Measurements from ENCODE around the gene NCEH1. TPM values are rescaled to one million over a fixed set of nuclear protein-coding genes. Genes with fewer than 3 reads are reported as not detected.

NCEH1 gene
- total and polyA plus RNA-seq, 2 of the 13 experiments (the other 11 are each of a cell fraction or from before 2014, with no cell fraction given): 12.9 to 21.4 TPM

- Histone ChIP-seq H3K27ac (ENCODE audit: extremely low read length, insufficient read depth, low read length) (no peak overlapping the region), H3K9me3 (ENCODE audit: low read length) (no peaks in the 10 kb centered on the region), H3K27me3 (ENCODE audit: control insufficient read depth in 1 of 2, insufficient read depth in 2 of 2, low read length in 2 of 2) (no peaks in the 10 kb centered on the region), H3K36me3 (replicated peaks in 1 of 2; ENCODE audit: control insufficient read depth in 1 of 2, insufficient read depth in 2 of 2, low read length in 2 of 2) (no peaks in the 10 kb centered on the region), H3K4me1 (ENCODE audit: insufficient read depth, low read length) (peaks cover 37% of the 10 kb centered on the region), H3K9ac (ENCODE audit: insufficient read depth, low read depth, low read length) (no peak overlapping the region), H2AFZ (ENCODE audit: low read length) (no peak overlapping the region), H4K20me1 (ENCODE audit: insufficient read depth, low read length) (no peaks in the 10 kb centered on the region), H3K4me2 (ENCODE audit: low read depth, low read length) (no peak overlapping the region), H3K79me2 (ENCODE audit: insufficient read depth, low read length) (no peaks in the 10 kb centered on the region), H3K4me3 (replicated peaks in 1 of 3; ENCODE audit: insufficient read depth in 1 of 3, low read depth in 2 of 3, low read length in 3 of 3) (no peak overlapping the region)
- WGBS (ENCODE audit: low lambda C conversion rate): 64% methylated on average over 3 of the region's 3 CpGs
- intact Hi-C loops (cut with micrococcal nuclease; ENCODE audit: unreplicated experiment): no loop called here
- ChIA-PET CTCF (ENCODE audit: low intra/inter-chr PET ratio, low total read pairs) (no interaction called here), POLR2A (interaction anchor here (2.0 kb wide), 1 partner anchor 25 kb away, joined by 6 read pairs; no protein-coding TSS in a partner anchor)
- FAIRE-seq (no peak), ATAC-seq (no peak), DNase-seq (ENCODE audit: low spot score) (no peak)
- no TSS peak for BruUV-seq (replicated peaks)
- TF ChIP-seq SETDB1 (CRISPR knock-in tag; IDR thresholded peaks at IDR 0.05; ENCODE audit: borderline replicate concordance): no peak
- no peak for TF ChIP-seq ZNF773 (CRISPR knock-in tag; IDR thresholded peaks at IDR 0.05; ENCODE audit: borderline replicate concordance)
- TF ChIP-seq ZNF292 (CRISPR knock-in tag; IDR thresholded peaks at IDR 0.05; ENCODE audit: borderline replicate concordance, low read depth): no peak
- TF ChIP-seq FOXK1 (CRISPR knock-in tag; IDR thresholded peaks at IDR 0.05; ENCODE audit: borderline replicate concordance, low read depth): no peak
- no peak for TF ChIP-seq ZNF572 (CRISPR knock-in tag; IDR thresholded peaks at IDR 0.05)
- no peak for TF ChIP-seq KDM5B (CRISPR knock-in tag; IDR thresholded peaks at IDR 0.05; ENCODE audit: borderline replicate concordance)
- no peak for TF ChIP-seq CENPBD1 (CRISPR knock-in tag; IDR thresholded peaks at IDR 0.05; ENCODE audit: borderline replicate concordance, low read depth)
- no peak for TF ChIP-seq BRCA1 (CRISPR knock-in tag; IDR thresholded peaks at IDR 0.05)
- no peak for TF ChIP-seq HINFP (CRISPR knock-in tag; IDR thresholded peaks at IDR 0.05; ENCODE audit: low read depth)
- in situ Hi-C loops (cut with HindIII; ENCODE audit: extremely low pct_ligation_motif_present, low pct_unique_long_range_greater_than_20kb): no loop called here
These were observed 84.7 kb downstream of the NCEH1 start for GRCh38 chr3:172626021-172626640.
